ENCODE measurements around the gene HLA-DPA1.

DNA sequence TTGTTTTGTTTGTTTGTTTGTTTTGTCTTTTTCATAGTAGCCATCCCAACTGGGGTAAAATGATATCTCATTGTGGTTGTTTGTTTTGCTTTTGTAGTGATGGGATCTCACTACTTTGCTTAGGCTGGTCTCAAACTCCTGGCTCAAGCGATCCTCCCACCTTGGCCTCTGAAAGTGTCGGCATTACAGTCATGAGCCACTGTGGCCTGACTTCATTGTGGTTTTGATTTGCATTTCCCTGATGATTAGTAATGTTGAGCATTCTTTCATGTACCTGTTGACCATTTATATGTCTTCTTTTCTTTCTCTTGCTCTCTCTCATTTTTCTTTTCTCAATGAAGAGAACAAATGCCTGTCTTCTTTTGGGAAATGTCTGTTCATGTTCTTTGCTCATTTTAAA is 33.3 kb downstream of the HLA-DPA1 start:
- TF ChIP-seq, protein P1, sequence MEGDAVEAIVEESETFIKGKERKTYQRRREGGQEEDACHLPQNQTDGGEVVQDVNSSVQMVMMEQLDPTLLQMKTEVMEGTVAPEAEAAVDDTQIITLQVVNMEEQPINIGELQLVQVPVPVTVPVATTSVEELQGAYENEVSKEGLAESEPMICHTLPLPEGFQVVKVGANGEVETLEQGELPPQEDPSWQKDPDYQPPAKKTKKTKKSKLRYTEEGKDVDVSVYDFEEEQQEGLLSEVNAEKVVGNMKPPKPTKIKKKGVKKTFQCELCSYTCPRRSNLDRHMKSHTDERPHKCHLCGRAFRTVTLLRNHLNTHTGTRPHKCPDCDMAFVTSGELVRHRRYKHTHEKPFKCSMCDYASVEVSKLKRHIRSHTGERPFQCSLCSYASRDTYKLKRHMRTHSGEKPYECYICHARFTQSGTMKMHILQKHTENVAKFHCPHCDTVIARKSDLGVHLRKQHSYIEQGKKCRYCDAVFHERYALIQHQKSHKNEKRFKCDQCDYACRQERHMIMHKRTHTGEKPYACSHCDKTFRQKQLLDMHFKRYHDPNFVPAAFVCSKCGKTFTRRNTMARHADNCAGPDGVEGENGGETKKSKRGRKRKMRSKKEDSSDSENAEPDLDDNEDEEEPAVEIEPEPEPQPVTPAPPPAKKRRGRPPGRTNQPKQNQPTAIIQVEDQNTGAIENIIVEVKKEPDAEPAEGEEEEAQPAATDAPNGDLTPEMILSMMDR (conservative IDR thresholded peaks at IDR 0.05 in 1 of 2, IDR thresholded peaks at IDR 0.05 in 1 of 2; ENCODE audit: low read depth in 1 of 2, low read length in 2 of 2): no peak
- no peak for TF ChIP-seq EZH2 (IDR thresholded peaks at IDR 0.05; ENCODE audit: low read length, missing control alignments)
